Stimulated activated CD4-positive, alpha-beta T cell treated with anti-CD3 and anti-CD28 coated beads, Interleukin-4, amount 100 ng/mL, for 24 hours (primary cell): ENCODE results near the gene CAB39L.

Experiments
- DNase-seq: peaks from one replicate; pipeline ENCODE4 v3.0.0-alpha.2; 2020

Gene CAB39L

GRCh38 chr13:49441312-49441711 lies 2.6 kb downstream of the CAB39L start:
- DNase-seq, result no peak

- DNase-seq, result no peak
Observed at GRCh38 chr13:49439609-49440008, 4.3 kb downstream of the CAB39L start.

GRCh38 chr13:49437705-49438104 lies 6.2 kb downstream of the CAB39L start:
- DNase-seq, result no peak

GRCh38 chr13:49436890-49437289 lies 7.0 kb downstream of the CAB39L start:
- DNase-seq, result no peak

GRCh38 chr13:49435992-49436391 lies 7.9 kb downstream of the CAB39L start:
- no peak for DNase-seq

GRCh38 chr13:49429121-49429520 lies 14.7 kb downstream of the CAB39L start:
- DNase-seq, result no peak

GRCh38 chr13:49428041-49428763 lies 15.7 kb downstream of the CAB39L start:
- DNase-seq, result no peak

- no peak for DNase-seq
Observed at GRCh38 chr13:49424011-49424560, 19.8 kb downstream of the CAB39L start.

- peak; percentile 7 for DNase-seq
Observed at GRCh38 chr13:49421391-49421790, 22.5 kb downstream of the CAB39L start.

GRCh38 chr13:49419276-49419675 lies 24.6 kb downstream of the CAB39L start:
- DNase-seq, result no peak

GRCh38 chr13:49418206-49418605 lies 25.7 kb downstream of the CAB39L start:
- DNase-seq, result no peak

- DNase-seq, result no peak
Observed at GRCh38 chr13:49417161-49417560, 26.7 kb downstream of the CAB39L start.

GRCh38 chr13:49412749-49413148 lies 31.1 kb downstream of the CAB39L start:
- no peak for DNase-seq

GRCh38 chr13:49411353-49411752 lies 32.5 kb downstream of the CAB39L start:
- DNase-seq, result no peak

- DNase-seq, result no peak
Observed at GRCh38 chr13:49410477-49410876, 33.4 kb downstream of the CAB39L start.

- DNase-seq, result no peak
Observed at GRCh38 chr13:49410006-49410405, 33.9 kb downstream of the CAB39L start.

- DNase-seq, result no peak
Observed at GRCh38 chr13:49409008-49409407, 34.9 kb downstream of the CAB39L start.

GRCh38 chr13:49407936-49408335 lies 35.9 kb downstream of the CAB39L start:
- DNase-seq, result no peak

GRCh38 chr13:49407068-49407467 lies 36.8 kb downstream of the CAB39L start:
- no peak for DNase-seq

GRCh38 chr13:49404703-49405020 lies 39.2 kb downstream of the CAB39L start:
- DNase-seq, result no peak

- no peak for DNase-seq
Observed at GRCh38 chr13:49403996-49404702, 39.7 kb downstream of the CAB39L start.

- no peak for DNase-seq
Observed at GRCh38 chr13:49400755-49401659, 42.9 kb downstream of the CAB39L start.

- DNase-seq, result no peak
Observed at GRCh38 chr13:49399801-49400472, 43.9 kb downstream of the CAB39L start.
